Activated naive CD4-positive, alpha-beta T cell treated with anti-CD3 and anti-CD28 coated beads for 36 hours (primary cell): ENCODE measurements around the gene DLL3. TPM values are rescaled to one million over a fixed set of nuclear protein-coding genes. Genes with fewer than 3 reads are reported as not detected.

Experiments
- CTCF ChIA-PET: fragments of 350-600 bp; sonication (Branson Sonifier 250); formaldehyde crosslinking; loops from one replicate; lab custom pipeline; 2021; ENCODE audit warnings: antibody characterized with exemption; lab: Charles Lee
- DNase-seq: peaks from one replicate; pipeline ENCODE4 v3.0.0-alpha.2; 2020
- H3K27ac Mint-ChIP-seq: one replicate; pipeline ENCODE4 v1.8.0; 2021; ENCODE audit warnings: mild to moderate bottlenecking, mixed read lengths
- H3K27me3 Mint-ChIP-seq: one replicate; pipeline ENCODE4 v1.8.0; 2021; ENCODE audit warnings: low read depth, mixed read lengths
- H3K36me3 Mint-ChIP-seq: one replicate; pipeline ENCODE4 v1.8.0; 2021; ENCODE audit warnings: low read depth, mixed read lengths
- H3K4me1 Mint-ChIP-seq: one replicate; pipeline ENCODE4 v1.8.0; 2021; ENCODE audit warnings: low read depth, mixed read lengths
- H3K4me3 Mint-ChIP-seq: one replicate; pipeline ENCODE4 v1.8.0; 2021; ENCODE audit warnings: mild to moderate bottlenecking, moderate library complexity, mixed read lengths
- H3K9me3 Mint-ChIP-seq: one replicate; pipeline ENCODE4 v1.8.0; 2021; ENCODE audit warnings: mixed read lengths
- intact Hi-C: fragments of 100-400 bp; cut with micrococcal nuclease; formaldehyde crosslinking; loops from one replicate; pipeline ENCODE4 v1.15.1; 2023
- total RNA-seq, 2 experiments: library from RNA; stranded (reverse); gene quantifications; one replicate each; pipeline ENCODE4 v1.2.3, GENCODE V29; 2021

Gene DLL3
- total RNA-seq, 2 experiments from 2014 or later = 0.74 to 0.79 TPM

- CTCF ChIA-PET = interaction anchor here (0.6 kb wide), 1 partner anchor 12 kb away, joined by 3 read pairs; no protein-coding TSS in a partner anchor
- no peak overlapping the region for H3K4me3 Mint-ChIP-seq
- peaks cover 11% of the 10 kb centered on the region for H3K27me3 Mint-ChIP-seq
- H3K27ac Mint-ChIP-seq = no peak overlapping the region
- no peak for DNase-seq
- no peaks in the 10 kb centered on the region for H3K9me3 Mint-ChIP-seq
- intact Hi-C loops = no loop called here
- peaks cover 11% of the 10 kb centered on the region for H3K4me1 Mint-ChIP-seq
- peaks cover 2% of the 10 kb centered on the region for H3K36me3 Mint-ChIP-seq
These were observed 22.1 kb downstream of the DLL3 start for GRCh38 chr19:39520541-39521484.

DNA sequence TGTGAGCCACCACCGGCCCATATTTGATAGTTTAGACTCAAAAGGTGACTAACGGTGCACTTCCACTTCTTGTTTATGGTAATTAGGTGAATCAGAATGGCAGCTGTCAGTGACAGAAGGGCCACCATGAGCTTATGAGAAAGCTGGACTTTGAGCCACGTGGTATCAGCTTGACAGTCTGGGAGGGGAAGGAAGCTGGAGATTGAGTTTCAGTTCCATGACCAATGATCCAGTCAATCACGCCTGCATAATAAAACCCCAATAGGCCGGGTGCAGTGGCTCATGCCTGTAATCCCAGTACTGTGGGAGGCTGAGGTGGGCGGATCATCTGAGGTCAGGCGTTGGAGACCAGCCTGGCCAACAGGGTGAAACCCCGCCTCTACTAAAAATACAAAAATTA is 25.7 kb downstream of the DLL3 start:
- H3K36me3 Mint-ChIP-seq = no peaks in the 10 kb centered on the region
- intact Hi-C loops = no loop called here
- H3K27ac Mint-ChIP-seq = no peak overlapping the region
- CTCF ChIA-PET = interaction anchor here (0.9 to 1.6 kb wide), 4 partner anchors 8 to 50 kb away, joined by 3 to 5 read pairs (median 4); partner anchors contain the start of gene EID2B
- H3K27me3 Mint-ChIP-seq = no peaks in the 10 kb centered on the region
- no peak overlapping the region for H3K4me3 Mint-ChIP-seq
- H3K9me3 Mint-ChIP-seq = no peaks in the 10 kb centered on the region
- peaks cover 13% of the 10 kb centered on the region for H3K4me1 Mint-ChIP-seq
- no peak for DNase-seq

GRCh38 chr19:39525205-39525604 is 26.5 kb downstream of the DLL3 start:
- intact Hi-C loops = no loop called here
- DNase-seq = no peak
- Mint-ChIP-seq H3K4me1 (peaks cover 14% of the 10 kb centered on the region), H3K27me3 (no peaks in the 10 kb centered on the region), H3K4me3 (no peak overlapping the region), H3K9me3 (no peaks in the 10 kb centered on the region), H3K27ac (no peak overlapping the region), H3K36me3 (no peaks in the 10 kb centered on the region)
- CTCF ChIA-PET = interaction anchor here (0.5 to 1.6 kb wide), 6 partner anchors 7 to 84 kb away, joined by 3 to 5 read pairs (median 3); partner anchors contain the start of gene EID2B

DNA sequence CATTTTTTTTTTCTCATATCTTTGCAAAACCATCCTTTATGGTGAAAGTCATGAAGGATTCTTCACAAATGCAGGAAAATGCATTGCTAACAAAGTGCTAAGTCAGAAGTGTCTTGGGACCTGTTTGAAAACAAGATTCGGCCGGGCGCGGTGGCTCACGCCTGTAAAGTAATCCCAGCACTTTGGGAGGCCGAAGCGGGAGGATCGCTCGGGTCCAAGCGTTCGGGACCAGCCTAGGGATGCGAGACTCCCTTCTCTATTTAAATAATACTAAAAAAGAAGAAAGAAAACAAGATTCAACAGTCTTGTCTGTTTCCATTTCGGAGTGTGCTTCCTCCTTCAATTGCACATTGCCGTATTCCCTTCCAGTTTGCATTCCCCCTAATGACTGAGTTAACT is 33.1 kb downstream of the DLL3 start:
- no peak for DNase-seq
- no peaks in the 10 kb centered on the region for H3K27me3 Mint-ChIP-seq
- H3K4me3 Mint-ChIP-seq = peak overlapping the region; percentile 93
- H3K36me3 Mint-ChIP-seq = peaks cover 1% of the 10 kb centered on the region
- H3K4me1 Mint-ChIP-seq = peaks cover 25% of the 10 kb centered on the region
- H3K27ac Mint-ChIP-seq = peak overlapping the region; percentile 70
- H3K9me3 Mint-ChIP-seq = no peaks in the 10 kb centered on the region
- intact Hi-C loops = loop anchor here (1.0 to 10.0 kb wide), 7 partner anchors 8 to 407 kb away; partner anchors contain the start of genes EID2, PAK4 and TIMM50
- CTCF ChIA-PET = interaction anchor here (0.6 to 4.2 kb wide), 14 partner anchors 7 to 145 kb away, joined by 3 to 61 read pairs (median 5); partner anchors contain the start of genes DLL3 and RPS16

DNA sequence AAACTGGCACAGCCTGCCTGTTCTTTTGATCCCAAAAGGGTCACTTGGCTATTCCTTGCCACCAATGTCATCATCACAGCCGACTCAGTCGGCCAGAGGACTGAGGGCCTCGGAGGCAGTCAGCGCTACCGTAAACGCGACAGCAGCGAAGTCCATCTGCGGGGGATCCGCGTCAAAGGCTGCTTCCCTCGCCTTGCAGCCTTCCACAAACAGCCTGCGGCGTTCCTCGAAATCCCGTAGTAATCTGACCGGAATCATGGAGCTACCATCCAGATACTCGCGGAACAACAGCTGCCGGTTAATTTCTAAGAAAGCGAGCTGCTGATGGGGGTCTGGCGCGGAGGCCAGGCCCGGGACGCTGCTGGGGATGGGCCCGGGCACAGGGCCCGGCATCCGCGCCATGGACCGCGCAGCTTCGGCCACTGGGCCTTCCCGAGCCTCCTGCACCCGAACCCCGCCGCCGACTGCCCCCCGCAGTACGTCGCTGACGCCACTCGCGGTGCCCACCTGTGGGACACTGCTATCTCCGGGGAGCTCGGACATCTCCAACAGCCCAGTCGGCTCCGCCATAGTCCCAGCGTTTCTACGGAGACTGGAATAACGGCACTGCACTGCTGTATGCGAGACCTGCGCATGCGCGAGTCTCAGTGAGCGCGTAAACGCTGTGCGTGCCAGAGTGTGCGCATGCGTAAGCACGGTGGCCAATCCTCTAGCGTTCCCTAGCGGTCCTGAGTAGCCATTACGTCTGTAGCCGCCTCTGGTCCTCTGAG is 33.7 kb downstream of the DLL3 start, which contains the start of gene EID2B:
Gene EID2B, minus strand, starts transcription at position 620 of the 770 bp plus-strand sequence. Its CDS starts 50 bp downstream, at position 570.
- peaks cover 1% of the 10 kb centered on the region for H3K36me3 Mint-ChIP-seq
- peak; percentile 96 for DNase-seq
- H3K27ac Mint-ChIP-seq = peak within 1 kb of the TSS; percentile 81
- no peaks in the 10 kb centered on the region for H3K27me3 Mint-ChIP-seq
- intact Hi-C loops = loop anchor here (1.0 to 10.0 kb wide), 8 partner anchors 8 to 408 kb away; partner anchors contain the start of genes DLL3, EID2, PAK4 and TIMM50
- peaks cover 29% of the 10 kb centered on the region for H3K4me1 Mint-ChIP-seq
- H3K4me3 Mint-ChIP-seq = peak within 1 kb of the TSS; percentile 93
- CTCF ChIA-PET = interaction anchor here (0.6 to 4.2 kb wide), 26 partner anchors 8 to 663 kb away, joined by 3 to 61 read pairs (median 4); partner anchors contain the start of genes DLL3 and RPS16
- H3K9me3 Mint-ChIP-seq = no peaks in the 10 kb centered on the region

DNA sequence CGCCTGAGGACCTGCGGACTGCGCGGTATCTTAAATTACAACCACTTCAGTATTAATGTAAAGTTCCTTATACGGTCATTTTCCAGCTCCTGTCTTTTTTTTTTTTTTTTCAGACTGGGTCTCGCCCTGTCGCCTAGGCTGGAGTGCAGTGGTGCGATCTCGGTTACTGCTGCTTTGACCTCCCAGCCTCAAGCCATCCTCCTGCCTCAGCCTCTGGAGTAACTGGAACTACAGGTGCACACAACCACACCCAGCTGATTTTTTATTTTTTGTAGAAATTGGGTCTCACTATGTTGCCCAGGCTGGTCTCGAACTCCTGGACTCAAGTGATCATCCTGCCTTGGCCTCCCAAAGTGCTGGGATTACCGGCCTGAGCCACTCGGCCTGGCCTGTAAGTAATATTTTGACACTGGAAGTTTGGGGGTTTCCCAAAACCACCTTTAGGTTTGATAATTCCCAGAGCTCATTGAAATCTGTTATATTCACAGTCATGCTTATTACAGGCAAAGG is 34.3 kb downstream of the DLL3 start:
- Mint-ChIP-seq H3K4me1 (peaks cover 36% of the 10 kb centered on the region), H3K27me3 (no peaks in the 10 kb centered on the region), H3K27ac (no peak overlapping the region), H3K4me3 (peak overlapping the region; percentile 93), H3K36me3 (peaks cover 3% of the 10 kb centered on the region), H3K9me3 (no peaks in the 10 kb centered on the region)
- CTCF ChIA-PET = interaction anchor here (0.6 to 4.2 kb wide), 20 partner anchors 10 to 664 kb away, joined by 3 to 61 read pairs (median 5); partner anchors contain the start of genes DLL3 and RPS16
- no peak for DNase-seq
- intact Hi-C loops = loop anchor here (1.0 to 10.0 kb wide), 5 partner anchors 35 to 408 kb away; partner anchors contain the start of genes DLL3, PAK4 and TIMM50

GRCh38 chr19:39533791-39534190 is 35.0 kb downstream of the DLL3 start:
- Mint-ChIP-seq H3K4me1 (peaks cover 36% of the 10 kb centered on the region), H3K36me3 (peaks cover 8% of the 10 kb centered on the region), H3K9me3 (no peaks in the 10 kb centered on the region), H3K27ac (no peak overlapping the region), H3K27me3 (no peaks in the 10 kb centered on the region), H3K4me3 (no peak overlapping the region)
- intact Hi-C loops = loop anchor here (1.0 to 10.0 kb wide), 5 partner anchors 35 to 409 kb away; partner anchors contain the start of genes DLL3, PAK4 and TIMM50
- no peak for DNase-seq
- CTCF ChIA-PET = interaction anchor here (0.7 to 4.2 kb wide), 14 partner anchors 9 to 141 kb away, joined by 3 to 61 read pairs (median 6); partner anchors contain the start of genes DLL3 and RPS16

DNA sequence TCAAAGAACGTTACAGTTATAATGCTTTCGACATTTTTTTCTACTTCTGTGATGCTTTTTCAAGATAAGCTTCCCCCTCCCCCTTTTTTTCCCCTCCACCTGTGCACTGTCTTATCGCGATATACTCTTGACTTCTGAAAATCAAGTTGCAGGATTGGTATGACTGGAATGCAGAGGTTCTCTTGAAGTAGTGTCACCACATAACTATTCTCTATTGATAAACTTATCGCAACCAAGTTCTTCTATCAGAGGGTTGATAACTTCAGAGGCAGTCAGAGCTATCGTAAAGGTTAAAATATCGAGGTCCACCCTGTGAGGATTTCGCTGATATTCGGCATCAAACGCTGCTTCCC is 40.4 kb downstream of the DLL3 start:
- Mint-ChIP-seq H3K27ac (peak overlapping the region; percentile 94), H3K36me3 (peaks cover 10% of the 10 kb centered on the region), H3K9me3 (no peaks in the 10 kb centered on the region), H3K4me3 (peak overlapping the region; percentile 91), H3K4me1 (peaks cover 55% of the 10 kb centered on the region), H3K27me3 (no peaks in the 10 kb centered on the region)
- CTCF ChIA-PET = interaction anchor here (1.3 kb wide), 1 partner anchor 99 kb away, joined by 4 read pairs; no protein-coding TSS in a partner anchor
- intact Hi-C loops = loop anchor here (10.0 kb wide), 1 partner anchor 324 kb away; no protein-coding TSS in a partner anchor
- peak; percentile 25 for DNase-seq

GRCh38 chr19:39539518-39540332 is 41.0 kb downstream of the DLL3 start, which contains the start of gene EID2:
TSS of gene EID2 (minus strand) at chr19:39540161. CDS start at chr19:39540079, 82 bp downstream.
- intact Hi-C loops = loop anchor here (1.0 to 10.0 kb wide), 7 partner anchors 7 to 325 kb away; partner anchors contain the start of genes EID2B, FBL, GMFG and PLEKHG2
- H3K4me1 Mint-ChIP-seq = peaks cover 61% of the 10 kb centered on the region
- peak within 1 kb of the TSS; percentile 93 for H3K4me3 Mint-ChIP-seq
- CTCF ChIA-PET = interaction anchor here (1.1 to 3.3 kb wide), 4 partner anchors 65 to 133 kb away, joined by 3 to 19 read pairs (median 4); no protein-coding TSS in a partner anchor
- H3K36me3 Mint-ChIP-seq = peaks cover 10% of the 10 kb centered on the region
- no peaks in the 10 kb centered on the region for H3K9me3 Mint-ChIP-seq
- H3K27ac Mint-ChIP-seq = peak within 1 kb of the TSS; percentile 97
- no peaks in the 10 kb centered on the region for H3K27me3 Mint-ChIP-seq
- DNase-seq = peak; percentile 97

- intact Hi-C loops = loop anchor here (1.0 to 10.0 kb wide), 6 partner anchors 8 to 304 kb away; partner anchors contain the start of genes EID2B, FBL, GMFG and PLEKHG2
- H3K9me3 Mint-ChIP-seq = no peaks in the 10 kb centered on the region
- no peaks in the 10 kb centered on the region for H3K27me3 Mint-ChIP-seq
- H3K4me1 Mint-ChIP-seq = peaks cover 64% of the 10 kb centered on the region
- peak overlapping the region; percentile 97 for H3K27ac Mint-ChIP-seq
- DNase-seq = no peak
- H3K36me3 Mint-ChIP-seq = peaks cover 10% of the 10 kb centered on the region
- H3K4me3 Mint-ChIP-seq = peak overlapping the region; percentile 93
- CTCF ChIA-PET = interaction anchor here (0.7 to 3.3 kb wide), 5 partner anchors 37 to 132 kb away, joined by 3 to 19 read pairs (median 3); no protein-coding TSS in a partner anchor
These were observed 41.6 kb downstream of the DLL3 start for GRCh38 chr19:39540333-39540673.
